Gastrocnemius medialis (tissue), 4 donors: ENCODE measurements around the gene BLCAP.

Source experiments
- CTCF ChIP-seq, 5 experiments: fragments of 450-650 bp in 3 of 5; fragments of 200-600 bp in 2 of 5; sonication (generic) in 2 of 5; IDR thresholded peaks in 4 of 5; conservative IDR thresholded peaks in 1 of 5; 1 replicate in 4 of 5; 2 replicates in 1 of 5; pipeline ENCODE4 v1.5.1; 2016 to 2019; ENCODE audit warnings: antibody characterized with exemption in 5 of 5, mild to moderate bottlenecking in 3 of 5, moderate library complexity in 3 of 5
- POLR2A ChIP-seq, 2 donors: fragments of 450-650 bp; IDR thresholded peaks; one replicate each; pipeline ENCODE4 v1.6.1; 2017; ENCODE audit warnings: antibody characterized with exemption in 2 of 2, mild to moderate bottlenecking in 2 of 2, moderate library complexity in 2 of 2

- TF ChIP-seq CTCF (IDR thresholded peaks at IDR 0.05 in 4 of 5, conservative IDR thresholded peaks at IDR 0.05 in 1 of 5) (no peak), POLR2A (IDR thresholded peaks at IDR 0.05) (no peak)
Measured at GRCh38 chr20:37567331-37567665, 39.6 kb upstream of the BLCAP start.
